ENCODE data around the gene KIF7. TPM values are rescaled to one million over a fixed set of nuclear protein-coding genes. Genes with fewer than 3 reads are reported as not detected.

Gene KIF7
- total and polyA plus RNA-seq, 2 of the 8 experiments (the other 6 are each of a cell fraction or from before 2014, with no cell fraction given): 4.9 to 14.0 TPM

GRCh38 chr15:89631902-89632264, 23.4 kb downstream of the KIF7 start:
- H2BK15ac ChIP-seq (ENCODE audit: low read length): no peak overlapping the region
- H3K23ac ChIP-seq (ENCODE audit: insufficient read length): no peak overlapping the region
- no peak overlapping the region for H3K4me3 ChIP-seq (ENCODE audit: extremely low read depth in 1 of 4, insufficient read depth in 2 of 4, low read depth in 3 of 4, low read length in 4 of 4)
- H3K4me2 ChIP-seq (ENCODE audit: insufficient read depth in 1 of 2, low read depth in 2 of 2, low read length in 2 of 2): no peak overlapping the region
- H2AFZ ChIP-seq (ENCODE audit: low read length): no peak overlapping the region
- no peaks in the 10 kb centered on the region for H3K23me2 ChIP-seq (ENCODE audit: low read depth, low read length)
- POLR2A ChIA-PET (ENCODE audit: partially characterized antibody): interaction anchor here (2.1 kb wide), 1 partner anchor 10 kb away, joined by 9 read pairs; no protein-coding TSS in a partner anchor
- H4K5ac ChIP-seq (ENCODE audit: insufficient read length, low read depth, low read length): no peak overlapping the region
- FAIRE-seq (no peak), DNase-seq (ENCODE audit: low read depth in 1 of 2, low spot score in 2 of 2) (no peak)
- no peak overlapping the region for H2BK5ac ChIP-seq (ENCODE audit: low read depth, low read length)
- H3K79me2 ChIP-seq (ENCODE audit: control insufficient read depth in 1 of 2, insufficient read depth in 2 of 2, low read length in 2 of 2): no peaks in the 10 kb centered on the region
- H3K4me1 ChIP-seq (replicated peaks in 1 of 4; ENCODE audit: control insufficient read depth in 3 of 4, insufficient read depth in 4 of 4, low read length in 3 of 4): no peaks in the 10 kb centered on the region
- 84% methylated on average over 10 of the region's 10 CpGs; no CpG with 5 or more reads in 1 of the 2 experiments for WGBS, 2 experiments (ENCODE audit: extremely low coverage in 1 of 2, insufficient coverage in 1 of 2, insufficient read length in 1 of 2, insufficient replicate concordance in 2 of 2, low coverage in 1 of 2, low lambda C conversion rate in 2 of 2, missing lambda C conversion rate in 1 of 2)
- H2AK5ac ChIP-seq (ENCODE audit: low read depth, low read length): no peak overlapping the region
- no peak overlapping the region for H4K91ac ChIP-seq (replicated peaks; ENCODE audit: insufficient read length, low read length)
- no peak overlapping the region for H2BK12ac ChIP-seq (ENCODE audit: low read depth, low read length)
- H3K4ac ChIP-seq (replicated peaks; ENCODE audit: insufficient read length, low read depth, low read length): no peak overlapping the region
- no peak overlapping the region for H2BK120ac ChIP-seq (replicated peaks; ENCODE audit: low read depth, low read length)
- no peak overlapping the region for H3K9ac ChIP-seq (replicated peaks in 1 of 4; ENCODE audit: extremely low read depth in 1 of 4, low read depth in 3 of 4, low read length in 3 of 4)
- H3K18ac ChIP-seq (ENCODE audit: extremely low read depth, low read length): no peak overlapping the region
- H3K79me1 ChIP-seq (ENCODE audit: low read depth, low read length): no peaks in the 10 kb centered on the region; the same call in 1 of the 2 replicates
- H3K9me3 ChIP-seq (ENCODE audit: insufficient read depth in 2 of 2, low read depth in 1 of 2, low read length in 1 of 2): peaks cover 14 to 40% of the 10 kb centered on the region in 2 experiments; a peak in 3 of 4 replicates
- CTCF ChIA-PET (ENCODE audit: partially characterized antibody): interaction anchor here (1.0 kb wide), 1 partner anchor 14 kb away, joined by 3 read pairs; no protein-coding TSS in a partner anchor
- TF ChIP-seq CHD1 (IDR thresholded peaks at IDR 0.05; ENCODE audit: low read depth, low read length) (no peak), PHF8 (conservative IDR thresholded peaks at IDR 0.05; ENCODE audit: low read depth, low read length) (no peak), SIRT6 (IDR thresholded peaks at IDR 0.05; ENCODE audit: low read length) (no peak), CTBP2 (IDR thresholded peaks at IDR 0.05; ENCODE audit: borderline replicate concordance, insufficient read depth, insufficient read length, low read length) (no peak), SP2 (IDR thresholded peaks at IDR 0.05; ENCODE audit: low read length) (no peak), GABPA (IDR thresholded peaks at IDR 0.05; ENCODE audit: borderline replicate concordance, insufficient read depth, low read length) (no peak), POLR2AphosphoS5 (IDR thresholded peaks at IDR 0.05; ENCODE audit: low read depth, low read length) (0 out of 2 replicates have a peak, but pooled peaks have one; percentile 27), EZH2 (IDR thresholded peaks at IDR 0.05; ENCODE audit: low read depth, low read length, severe bottlenecking) (no peak), POLR2A (IDR thresholded peaks at IDR 0.05; ENCODE audit: control extremely low read depth in 1 of 2, low read depth in 2 of 2, low read length in 2 of 2) (0 out of 3 replicates have a peak, but pooled peaks of 1 of the 2 experiments have one; percentile 34)
- no peak overlapping the region for H2BK20ac ChIP-seq (ENCODE audit: low read length)
- peaks cover 40 to 78% (median 61%) of the 10 kb centered on the region in 4 experiments for H3K36me3 ChIP-seq (ENCODE audit: control insufficient read depth in 2 of 4, insufficient read depth in 4 of 4, low read length in 3 of 4)
- H4K20me1 ChIP-seq (replicated peaks in 1 of 2; ENCODE audit: control insufficient read depth in 1 of 2, insufficient read depth in 2 of 2, low read length in 2 of 2): peaks cover 0 to 14% of the 10 kb centered on the region in 2 experiments
- H3K14ac ChIP-seq (ENCODE audit: insufficient read length): no peak overlapping the region
- no peak overlapping the region for H3K56ac ChIP-seq (replicated peaks; ENCODE audit: insufficient read length, low read depth, low read length)
- H3K27me3 ChIP-seq (replicated peaks in 1 of 4; ENCODE audit: control insufficient read depth in 3 of 4, extremely low read depth in 1 of 4, insufficient read depth in 3 of 4, low read length in 3 of 4): no peaks in the 10 kb centered on the region; a peak in 1 of 7 replicates
- H3K27ac ChIP-seq (ENCODE audit: low read depth, low read length): no peak overlapping the region
- H4K8ac ChIP-seq (ENCODE audit: extremely low read depth, insufficient read depth, low read length): no peak overlapping the region
